GM15510 (cell line): ENCODE data around the gene AFG3L2.

ENCODE experiments used
- POLR2A ChIP-seq: IDR thresholded peaks from 3 replicates; pipeline ENCODE4 v1.6.1; 2011; ENCODE audit warnings: borderline replicate concordance; ENCODE audit not compliant: insufficient read length; ENCODE audit errors: extremely low read depth

Gene AFG3L2

GRCh38 chr18:12321333-12321732 is 55.7 kb downstream of the AFG3L2 start:
- TF ChIP-seq POLR2A: no peak

- TF ChIP-seq POLR2A: no peak
Observed at GRCh38 chr18:12318857-12319256, 58.2 kb downstream of the AFG3L2 start.

GRCh38 chr18:12318334-12318697 is 58.7 kb downstream of the AFG3L2 start:
- no peak for TF ChIP-seq POLR2A

DNA sequence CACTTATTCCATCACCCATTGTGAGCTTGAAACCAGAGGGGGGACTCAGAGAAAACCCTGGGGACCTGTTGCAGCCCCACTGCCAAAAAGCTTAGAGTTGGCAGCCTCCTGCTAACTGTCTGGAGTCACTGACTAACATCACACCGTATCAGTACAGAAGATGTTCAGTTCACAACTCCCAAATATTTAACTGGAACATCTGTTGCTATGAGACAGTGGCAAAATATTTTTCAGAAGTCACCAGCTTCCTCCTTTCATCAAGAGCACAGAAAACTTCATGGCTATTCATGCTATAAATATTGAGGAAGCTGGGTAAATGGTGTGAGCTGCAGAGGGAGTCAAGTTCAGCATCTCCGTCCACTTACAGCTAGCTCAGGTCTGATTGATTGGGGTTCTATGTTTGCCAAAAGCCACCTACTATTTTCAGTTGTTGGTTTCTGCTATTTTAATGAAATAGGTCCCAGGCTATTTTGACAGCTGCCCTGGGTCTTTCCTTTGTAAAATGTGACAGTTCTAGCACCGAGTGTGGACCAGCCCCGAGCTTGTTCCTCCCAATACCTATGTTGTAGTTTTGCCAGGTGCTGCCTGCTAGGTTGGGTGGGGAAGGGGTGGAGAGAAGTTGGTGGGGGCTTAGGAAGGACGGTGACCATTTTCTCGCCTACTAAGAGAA is 59.2 kb downstream of the AFG3L2 start:
- TF ChIP-seq POLR2A: no peak

DNA sequence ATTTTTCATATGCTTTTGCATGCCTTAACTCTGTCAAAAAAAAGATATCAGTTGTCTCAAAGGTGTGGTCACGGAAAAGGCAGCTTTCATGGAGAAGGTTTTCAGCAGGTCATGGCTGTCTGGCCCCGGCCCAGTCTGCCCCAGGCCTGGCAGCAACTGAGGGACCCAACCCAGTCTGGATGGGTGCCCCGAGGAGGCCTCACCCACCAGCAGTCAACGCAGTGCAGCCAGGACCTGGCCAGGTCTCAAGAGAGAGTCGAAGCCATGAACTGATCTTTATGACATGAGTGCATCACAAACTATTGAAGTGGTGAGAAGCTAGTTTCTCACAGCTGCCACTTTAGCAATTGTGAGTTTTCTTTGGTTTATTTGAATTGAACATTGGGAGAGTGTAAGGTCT is 61.1 kb downstream of the AFG3L2 start:
- TF ChIP-seq POLR2A: no peak

DNA sequence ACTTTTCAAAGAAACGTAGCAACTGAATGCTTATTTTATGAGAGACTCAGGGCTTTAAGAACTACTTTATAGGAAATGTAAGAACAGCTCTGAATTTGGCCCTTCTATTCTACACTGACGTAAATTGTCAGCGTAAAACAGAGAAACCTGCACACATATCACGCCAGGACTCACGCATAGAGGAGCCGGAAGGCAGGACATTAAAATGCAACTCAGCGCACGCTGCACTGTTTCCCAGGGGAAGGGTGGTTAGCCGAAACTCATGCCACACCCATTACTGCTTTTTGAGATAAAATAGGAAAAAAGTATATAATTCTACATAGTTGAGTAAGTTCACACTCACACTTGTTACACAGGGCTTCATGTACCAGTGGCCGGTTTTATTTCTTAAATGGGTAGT is 61.5 kb downstream of the AFG3L2 start:
- no peak for TF ChIP-seq POLR2A

- no peak for TF ChIP-seq POLR2A
Observed at GRCh38 chr18:12314591-12315305, 62.3 kb downstream of the AFG3L2 start.

DNA sequence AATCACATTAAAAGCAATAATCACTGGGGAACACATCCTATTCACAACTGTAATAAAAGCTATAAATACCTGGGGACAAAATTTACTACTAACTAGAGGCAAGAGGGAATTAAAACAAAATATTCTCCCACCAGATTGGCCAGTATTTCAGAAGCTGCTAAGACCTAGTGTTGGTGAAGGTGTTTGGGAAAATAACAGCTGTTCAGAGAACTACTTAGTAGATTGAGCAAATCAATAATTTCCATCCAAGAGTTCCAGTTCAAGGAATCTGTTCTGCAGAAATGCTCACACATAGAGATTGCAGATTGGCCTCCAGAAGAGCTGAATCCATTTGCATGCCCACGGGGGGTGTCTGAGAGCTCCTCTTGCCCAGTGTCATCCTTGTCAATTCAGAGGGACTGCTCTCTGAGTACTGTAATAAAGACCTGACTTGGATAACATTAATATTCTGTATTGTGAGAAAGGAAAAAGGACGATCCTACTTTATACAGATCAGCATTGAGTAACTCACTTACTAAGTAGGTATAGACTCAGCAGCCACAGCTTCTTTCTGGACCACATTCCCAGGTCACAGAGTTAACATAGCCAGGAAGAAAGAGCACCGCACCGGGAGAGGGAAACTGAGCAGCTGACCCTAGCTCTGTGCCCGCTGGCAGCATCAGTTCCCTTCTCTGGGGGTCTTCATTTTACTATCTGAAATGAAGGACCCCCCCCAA is 63.3 kb downstream of the AFG3L2 start:
- TF ChIP-seq POLR2A: no peak

DNA sequence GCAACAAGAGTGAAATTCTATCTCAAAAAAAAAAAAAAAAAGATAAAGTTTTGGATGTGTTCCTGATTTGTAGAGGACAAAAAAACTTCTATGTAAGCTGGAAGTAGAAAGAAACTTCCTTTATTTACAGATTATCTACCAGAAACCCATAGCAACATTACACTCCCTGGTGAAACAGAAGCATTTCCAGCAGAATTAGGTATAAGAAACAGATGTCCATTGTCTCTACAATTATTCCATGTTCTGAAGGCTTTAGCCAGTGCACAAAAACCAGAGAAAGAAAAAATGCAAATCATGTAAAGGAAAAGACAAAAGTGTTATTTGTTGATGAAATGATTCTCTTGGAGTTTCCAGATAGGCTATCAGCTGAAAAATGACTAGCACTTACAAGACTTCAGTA is 64.1 kb downstream of the AFG3L2 start:
- TF ChIP-seq POLR2A: no peak

DNA sequence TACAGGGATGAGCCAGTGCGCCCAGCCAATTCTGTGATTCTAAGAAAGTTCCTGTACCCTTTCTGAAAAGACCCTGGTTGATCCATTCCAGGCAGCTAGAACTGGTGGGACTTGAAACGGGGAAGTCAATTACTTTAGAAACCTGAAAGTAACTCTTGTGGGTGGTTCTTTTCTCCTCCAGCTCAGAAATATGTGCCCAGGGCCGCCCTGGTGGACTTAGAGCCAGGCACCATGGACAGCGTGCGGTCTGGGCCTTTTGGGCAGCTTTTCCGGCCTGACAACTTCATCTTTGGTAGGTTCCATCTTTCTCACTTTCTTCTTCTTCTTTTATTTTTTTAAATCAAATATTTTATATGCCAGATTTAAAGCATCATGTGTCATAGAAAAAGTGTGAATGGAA is 66.3 kb downstream of the AFG3L2 start:
- no peak for TF ChIP-seq POLR2A

GRCh38 chr18:12309683-12310198 is 67.3 kb downstream of the AFG3L2 start:
- TF ChIP-seq POLR2A: no peak

GRCh38 chr18:12308386-12309100 is 68.5 kb downstream of the AFG3L2 start:
- no peak for TF ChIP-seq POLR2A

- peak; percentile 46 for TF ChIP-seq POLR2A
Observed at GRCh38 chr18:12307701-12308385, 69.2 kb downstream of the AFG3L2 start, which contains the start of gene TUBB6. TUBB6 (plus strand) TSS chr18:12308241; CDS start chr18:12308293, 52 bp downstream.

- TF ChIP-seq POLR2A: no peak
Observed at GRCh38 chr18:12306752-12307700, 70.0 kb downstream of the AFG3L2 start.
